ENCODE measurements around the gene RMDN3. TPM values are rescaled to one million over a fixed set of nuclear protein-coding genes. Genes with fewer than 3 reads are reported as not detected.
A peak's percentile ranks its signal among the peaks of the same experiment; 100 is the strongest.

RMDN3 gene
- total RNA-seq, 1 donor from 2014 or later, result 6.0 TPM

DNA sequence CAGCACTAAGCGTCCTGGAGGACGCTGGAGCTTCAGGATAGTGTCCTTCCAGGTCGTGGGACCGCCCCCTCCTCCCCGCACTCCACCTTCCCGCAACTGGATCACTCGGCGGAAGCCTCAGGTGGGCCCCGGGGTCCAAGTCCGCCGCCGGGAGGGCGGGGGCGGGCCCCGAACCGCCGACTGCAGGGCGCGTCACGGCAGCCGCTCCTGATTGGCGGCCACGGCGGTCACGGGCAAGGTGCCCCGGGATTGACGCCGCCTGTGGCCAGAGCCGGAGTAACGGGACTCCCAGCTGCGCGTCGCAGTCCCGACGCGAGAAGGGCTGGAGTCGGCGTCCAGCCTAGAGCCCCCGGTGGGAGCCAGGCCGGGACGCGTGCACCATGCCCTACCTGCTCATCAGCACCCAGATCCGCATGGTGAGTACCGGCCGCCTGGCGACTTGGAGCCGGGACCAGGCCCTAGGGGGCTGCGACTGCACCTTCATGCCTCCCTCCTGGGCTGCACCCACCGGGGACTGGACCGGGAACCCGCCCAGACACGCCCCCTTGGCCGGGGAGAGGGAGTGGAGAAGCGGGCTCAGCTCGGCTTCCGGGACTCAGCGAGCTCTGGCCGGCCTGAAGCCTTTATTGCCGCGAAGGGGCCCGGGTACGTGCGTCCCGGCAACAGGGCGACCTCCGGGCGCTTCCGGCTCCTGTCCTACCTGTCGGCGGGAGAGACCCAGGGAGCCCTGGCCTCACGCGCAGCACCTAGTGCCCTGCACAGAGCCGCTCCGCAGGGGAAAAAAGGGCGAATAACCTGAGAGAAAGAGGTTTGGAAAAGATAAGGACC is 9.0 kb upstream of the RMDN3 start, which contains the start of gene GCHFR:
Gene GCHFR (plus strand): TSS at position 268 of the 828 bp plus-strand sequence. CDS start 113 bp downstream, at position 381.
- Histone ChIP-seq H3K9me3 (no peaks in the 10 kb centered on the region), H3K4me1 (peaks cover 5 to 16% of the 10 kb centered on the region in 2 donors), H3K27ac (peak within 1 kb of the TSS; percentile 81 to 82), H3K4me3 (peak within 1 kb of the TSS; percentile 55 to 80), H3K36me3 (peaks cover 0 to 15% of the 10 kb centered on the region in 2 donors), H3K27me3 (no peaks in the 10 kb centered on the region)
- TF ChIP-seq, protein P1, sequence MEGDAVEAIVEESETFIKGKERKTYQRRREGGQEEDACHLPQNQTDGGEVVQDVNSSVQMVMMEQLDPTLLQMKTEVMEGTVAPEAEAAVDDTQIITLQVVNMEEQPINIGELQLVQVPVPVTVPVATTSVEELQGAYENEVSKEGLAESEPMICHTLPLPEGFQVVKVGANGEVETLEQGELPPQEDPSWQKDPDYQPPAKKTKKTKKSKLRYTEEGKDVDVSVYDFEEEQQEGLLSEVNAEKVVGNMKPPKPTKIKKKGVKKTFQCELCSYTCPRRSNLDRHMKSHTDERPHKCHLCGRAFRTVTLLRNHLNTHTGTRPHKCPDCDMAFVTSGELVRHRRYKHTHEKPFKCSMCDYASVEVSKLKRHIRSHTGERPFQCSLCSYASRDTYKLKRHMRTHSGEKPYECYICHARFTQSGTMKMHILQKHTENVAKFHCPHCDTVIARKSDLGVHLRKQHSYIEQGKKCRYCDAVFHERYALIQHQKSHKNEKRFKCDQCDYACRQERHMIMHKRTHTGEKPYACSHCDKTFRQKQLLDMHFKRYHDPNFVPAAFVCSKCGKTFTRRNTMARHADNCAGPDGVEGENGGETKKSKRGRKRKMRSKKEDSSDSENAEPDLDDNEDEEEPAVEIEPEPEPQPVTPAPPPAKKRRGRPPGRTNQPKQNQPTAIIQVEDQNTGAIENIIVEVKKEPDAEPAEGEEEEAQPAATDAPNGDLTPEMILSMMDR (IDR thresholded peaks at IDR 0.05), result peak; percentile 44 to 59 (median 51)
- peak; percentile 26 to 87 for DNase-seq (ENCODE audit: low spot score in 2 of 2)
- intact Hi-C loops (cut with DNase I), result loop anchor here (1.0 kb wide), 1 partner anchor 130 kb away; the partner anchor contains the start of gene VPS18

DNA sequence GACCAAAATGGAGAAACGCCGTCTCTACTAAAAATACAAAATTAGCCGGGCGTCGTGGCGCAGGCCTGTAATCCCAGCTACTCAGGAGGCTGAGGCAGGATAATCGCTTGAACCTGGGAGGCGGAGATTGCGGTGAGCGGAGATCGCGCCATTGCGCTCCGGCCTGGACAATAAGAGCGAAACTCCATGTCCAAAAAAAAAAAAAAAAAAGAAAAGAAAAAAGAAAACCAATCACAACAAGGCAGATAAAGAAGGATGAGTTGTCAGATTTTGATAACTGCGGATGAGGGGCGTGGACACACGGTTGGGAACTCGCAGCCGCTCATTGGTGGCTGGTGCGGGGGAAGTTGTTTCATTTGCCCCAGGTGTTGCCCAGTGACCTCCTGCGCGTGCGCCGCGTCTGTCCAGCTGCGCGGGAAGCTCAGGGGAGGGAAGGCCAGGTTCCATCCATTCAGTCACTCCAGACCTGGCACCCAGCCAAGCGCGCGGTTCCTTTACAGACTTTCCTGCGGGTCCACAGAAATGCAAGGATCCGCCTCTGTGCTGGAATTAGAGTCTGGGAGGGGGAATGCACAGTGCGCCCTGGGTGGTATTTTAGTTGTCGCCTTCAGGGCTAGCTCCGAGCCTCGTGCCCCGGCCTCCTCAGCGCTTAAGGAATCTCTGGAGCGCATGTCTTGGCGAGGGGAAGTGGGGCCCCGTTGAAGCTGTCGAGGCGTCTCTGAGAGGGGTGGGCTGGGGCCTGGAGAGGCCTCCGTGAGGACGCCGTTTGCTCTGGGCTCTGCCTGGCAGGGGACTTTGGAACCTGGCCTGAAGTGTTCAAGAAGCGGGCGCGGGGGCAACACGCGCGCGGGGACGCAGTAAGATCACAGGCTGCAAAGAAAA is 8.1 kb upstream of the RMDN3 start:
- Histone ChIP-seq H3K27ac (peak overlapping the region; percentile 81 to 82), H3K4me1 (peaks cover 5 to 16% of the 10 kb centered on the region in 2 donors), H3K36me3 (peaks cover 0 to 9% of the 10 kb centered on the region in 2 donors), H3K9me3 (no peaks in the 10 kb centered on the region), H3K4me3 (peak overlapping the region; percentile 55 to 80), H3K27me3 (no peaks in the 10 kb centered on the region)
- DNase-seq (ENCODE audit: low spot score in 2 of 2), result peak in 1 of 2 donors; percentile 83
- intact Hi-C loops (cut with DNase I), result no loop called here
- TF ChIP-seq, protein P1 (IDR thresholded peaks at IDR 0.05), result no peak

DNA sequence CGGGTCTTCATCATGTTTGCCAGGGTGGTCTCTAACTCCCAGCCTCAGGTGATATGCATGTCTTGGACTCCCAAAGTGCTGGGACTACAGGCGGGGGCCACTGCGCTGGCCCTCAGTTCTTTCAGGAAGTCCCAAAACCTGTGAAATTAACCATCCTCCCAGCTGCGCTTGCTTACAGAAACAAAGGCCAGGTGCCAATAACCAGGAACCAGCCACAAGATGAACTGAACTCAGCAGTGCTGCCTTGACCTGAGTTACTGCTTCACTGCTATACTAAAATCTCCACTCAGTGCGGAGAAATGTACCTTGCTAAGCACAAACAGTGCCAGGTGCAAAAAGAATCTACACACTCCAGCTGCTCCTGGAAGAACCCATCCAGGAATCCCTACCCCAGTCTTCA is 4.9 kb upstream of the RMDN3 start:
- intact Hi-C loops (cut with DNase I), result loop anchor here (5.0 kb wide), 2 partner anchors 68 to 472 kb away; partner anchors contain the start of genes CHP1 and EXD1
- Histone ChIP-seq H3K9me3 (no peaks in the 10 kb centered on the region), H3K27me3 (no peaks in the 10 kb centered on the region), H3K27ac (no peak overlapping the region), H3K36me3 (no peaks in the 10 kb centered on the region), H3K4me1 (peaks cover 5 to 7% of the 10 kb centered on the region in 2 donors), H3K4me3 (no peak overlapping the region)
- no peak for DNase-seq (ENCODE audit: low spot score in 2 of 2)
- TF ChIP-seq, protein P1 (IDR thresholded peaks at IDR 0.05), result no peak

DNA sequence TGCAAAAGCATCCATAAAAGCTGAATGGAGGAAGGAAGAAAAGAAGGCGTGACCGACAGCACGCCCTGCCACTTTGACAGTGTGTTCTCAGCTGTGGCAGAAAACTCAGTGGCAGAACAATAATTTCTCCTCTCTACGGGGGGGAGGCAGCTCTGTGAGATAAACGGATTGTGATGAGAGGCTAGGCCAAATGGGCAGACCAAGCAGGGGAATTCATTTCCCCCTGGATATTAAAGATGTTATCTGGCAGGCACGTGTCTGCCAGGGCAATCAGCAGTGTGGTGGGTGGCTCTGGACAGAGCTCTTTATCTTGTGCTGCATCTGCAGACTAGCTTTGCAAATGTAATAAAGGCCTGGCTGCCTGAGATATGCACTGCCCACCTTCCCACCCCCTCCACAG is 1.9 kb upstream of the RMDN3 start:
- Histone ChIP-seq H3K36me3 (peaks cover 5 to 11% of the 10 kb centered on the region in 2 donors), H3K9me3 (no peaks in the 10 kb centered on the region), H3K27ac (no peak overlapping the region), H3K4me1 (peaks cover 0 to 12% of the 10 kb centered on the region in 2 donors), H3K4me3 (no peak overlapping the region), H3K27me3 (no peaks in the 10 kb centered on the region)
- DNase-seq (ENCODE audit: low spot score in 2 of 2), result no peak
- intact Hi-C loops (cut with DNase I), result loop anchor here (5.0 kb wide), 2 partner anchors 65 to 475 kb away; partner anchors contain the start of genes CHP1 and EXD1
- TF ChIP-seq, protein P1 (IDR thresholded peaks at IDR 0.05), result no peak

DNA sequence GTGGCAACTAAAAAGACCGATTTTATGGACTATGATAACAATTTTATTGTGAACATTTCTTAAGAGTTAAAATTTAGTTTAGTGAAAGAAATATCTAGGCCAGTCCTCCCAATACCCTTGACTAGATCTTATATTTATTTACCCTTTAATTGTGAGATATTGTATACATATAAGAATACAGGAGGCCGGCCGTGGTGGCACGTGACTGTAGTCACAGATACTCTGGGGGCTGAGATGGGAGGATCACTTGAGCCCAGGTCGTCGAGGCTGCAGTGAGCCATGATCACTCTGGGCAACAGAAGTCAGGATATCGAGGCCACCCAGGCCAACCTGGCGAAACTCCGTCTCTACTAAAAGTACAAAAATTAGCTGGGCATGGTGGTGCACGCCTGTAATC is 756 bp upstream of the RMDN3 start:
- TF ChIP-seq, protein P1 (IDR thresholded peaks at IDR 0.05), result no peak
- peaks cover 16 to 22% of the 10 kb centered on the region in 2 donors for H3K36me3 ChIP-seq
- no peaks in the 10 kb centered on the region for H3K9me3 ChIP-seq
- no peak for DNase-seq (ENCODE audit: low spot score in 2 of 2)
- intact Hi-C loops (cut with DNase I), result loop anchor here (1.0 to 5.0 kb wide), 6 partner anchors 51 to 476 kb away; partner anchors contain the start of genes CHP1, DNAJC17, EXD1 and KNL1
- peak overlapping the region; percentile 85 to 86 for H3K27ac ChIP-seq
- H3K4me1 ChIP-seq, result peaks cover 0 to 12% of the 10 kb centered on the region in 2 donors
- H3K4me3 ChIP-seq, result peak overlapping the region; percentile 95 to 98
- H3K27me3 ChIP-seq, result no peaks in the 10 kb centered on the region
